GM15510 (cell line): ENCODE measurements around the gene OR13C8.
"Not testable (repeated sequence)": the region's sequence is repeated elsewhere in the genome, so short reads cannot be mapped to it uniquely, and the experiment has no call there.

Experiments used
- POLR2A ChIP-seq: IDR thresholded peaks from 3 replicates; pipeline ENCODE4 v1.6.1; 2011; ENCODE audit warnings: borderline replicate concordance; ENCODE audit not compliant: insufficient read length; ENCODE audit errors: extremely low read depth

OR13C8 gene

GRCh38 chr9:104599313-104599712 is 30.3 kb downstream of the OR13C8 start, which contains the start of gene OR13C5:
TSS of gene OR13C5 (minus strand) at chr9:104599413. CDS start at chr9:104599413, 0 bp downstream.
- not testable (repeated sequence) for TF ChIP-seq POLR2A

- TF ChIP-seq POLR2A = no peak
Observed at GRCh38 chr9:104604801-104605200, 35.8 kb downstream of the OR13C8 start.

- TF ChIP-seq POLR2A = not testable (repeated sequence)
Observed at GRCh38 chr9:104605527-104605926, 36.6 kb downstream of the OR13C8 start, which contains the start of gene OR13C2. TSS of gene OR13C2 (minus strand) at chr9:104605627. CDS start at chr9:104605627, 0 bp downstream.

- no peak for TF ChIP-seq POLR2A
Observed at GRCh38 chr9:104606152-104606551, 37.2 kb downstream of the OR13C8 start.

- TF ChIP-seq POLR2A = no peak
Observed at GRCh38 chr9:104608336-104608735, 39.4 kb downstream of the OR13C8 start.

GRCh38 chr9:104611213-104611612 is 42.2 kb downstream of the OR13C8 start:
- TF ChIP-seq POLR2A = no peak

GRCh38 chr9:104617418-104617817 is 48.5 kb downstream of the OR13C8 start:
- no peak for TF ChIP-seq POLR2A

- TF ChIP-seq POLR2A = no peak
Observed at GRCh38 chr9:104618104-104618503, 49.1 kb downstream of the OR13C8 start, which contains the start of gene OR13C9. TSS of gene OR13C9 (minus strand) at chr9:104618204. CDS start at chr9:104618204, 0 bp downstream.
